H1 (cell line): ENCODE measurements around the gene EPHA7. TPM values are rescaled to one million over a fixed set of nuclear protein-coding genes. Genes with fewer than 3 reads are reported as not detected.
A peak's percentile ranks its signal among the peaks of the same experiment; 100 is the strongest.

ENCODE experiments used
- CTCF ChIA-PET: fragments of 300-600 bp; sonication (Branson Sonifier 250); formaldehyde crosslinking; loops from one replicate; lab custom pipeline; 2021; ENCODE audit not compliant: partially characterized antibody; lab: Charles Lee
- POLR2A ChIA-PET: fragments of 300-600 bp; sonication (Branson Sonifier 250); formaldehyde crosslinking; loops from one replicate; lab custom pipeline; 2021; ENCODE audit warnings: inconsistent platforms; ENCODE audit not compliant: partially characterized antibody; lab: Charles Lee
- DNase-seq, 2 experiments: peaks; one replicate each; pipeline versions ENCODE4 v3.0.0 to v3.0.0-alpha.2; 2010 to 2022; ENCODE audit warnings: low spot score in 2 of 2, low read depth in 1 of 2, mixed read lengths in 1 of 2
- FAIRE-seq: peaks from 2 replicates; lab custom pipeline; 2011; peaks lifted over from hg19 to GRCh38; lab: Jason Lieb, UNC
- H2AFZ ChIP-seq: 2 replicates; pipeline ENCODE4 v1.8.1; 2012; ENCODE audit warnings: low read length, inconsistent platforms
- H2AK5ac ChIP-seq: 2 replicates; pipeline ENCODE4 v1.6.1; 2013; ENCODE audit warnings: low read depth, low read length
- H2BK120ac ChIP-seq: replicated peaks from 2 replicates; pipeline ENCODE3; 2013; ENCODE audit warnings: low read depth, low read length, inconsistent platforms
- H2BK12ac ChIP-seq: 2 replicates; pipeline ENCODE4 v1.6.1; 2013; ENCODE audit warnings: low read depth, low read length
- H2BK15ac ChIP-seq: 2 replicates; pipeline ENCODE4 v1.6.1; 2013; ENCODE audit warnings: low read length
- H2BK20ac ChIP-seq: 2 replicates; pipeline ENCODE4 v1.6.1; 2013; ENCODE audit warnings: low read length
- H2BK5ac ChIP-seq: 2 replicates; pipeline ENCODE4 v1.6.1; 2013; ENCODE audit warnings: low read depth, low read length
- H3K14ac ChIP-seq: 2 replicates; pipeline ENCODE4 v1.6.1; 2013; ENCODE audit warnings: inconsistent platforms; ENCODE audit not compliant: insufficient read length
- H3K18ac ChIP-seq: 2 replicates; pipeline ENCODE4 v1.6.1; 2013; ENCODE audit warnings: low read length; ENCODE audit errors: extremely low read depth
- H3K23ac ChIP-seq: 2 replicates; pipeline ENCODE4 v1.6.1; 2013; ENCODE audit warnings: inconsistent platforms; ENCODE audit not compliant: insufficient read length
- H3K23me2 ChIP-seq: 2 replicates; pipeline ENCODE4 v1.6.1; 2013; ENCODE audit warnings: low read depth, low read length
- H3K27ac ChIP-seq: 2 replicates; pipeline ENCODE4 v1.6.1; 2011; ENCODE audit warnings: low read depth, low read length, inconsistent platforms
- H3K27me3 ChIP-seq, 4 experiments: replicated peaks in 1 of 4; 1 replicate in 1 of 4; 2 replicates in 3 of 4; pipeline versions ENCODE4 v1.6.1 to v1.8.1; 2011 to 2013; ENCODE audit warnings: low read length in 3 of 4, mild to moderate bottlenecking in 3 of 4, inconsistent platforms in 2 of 4, mixed read lengths in 2 of 4, moderate library complexity in 1 of 4; ENCODE audit not compliant: control insufficient read depth in 3 of 4, insufficient read depth in 3 of 4; ENCODE audit errors: extremely low read depth in 1 of 4
- H3K36me3 ChIP-seq, 4 experiments: 2 replicates each; pipeline versions ENCODE4 v1.6.1 to v1.8.1; 2011 to 2013; ENCODE audit warnings: mild to moderate bottlenecking in 4 of 4, low read length in 3 of 4, moderate library complexity in 2 of 4, control low read depth in 1 of 4, inconsistent platforms in 1 of 4; ENCODE audit not compliant: insufficient read depth in 4 of 4, control insufficient read depth in 2 of 4
- H3K4ac ChIP-seq: replicated peaks from 2 replicates; pipeline ENCODE3; 2013; ENCODE audit warnings: low read length, low read depth, mixed read lengths, inconsistent platforms; ENCODE audit not compliant: insufficient read length
- H3K4me1 ChIP-seq, 4 experiments: replicated peaks in 1 of 4; 1 replicate in 1 of 4; 2 replicates in 3 of 4; pipeline versions ENCODE4 v1.6.1 to v1.8.1; 2011 to 2013; ENCODE audit warnings: low read length in 3 of 4, inconsistent platforms in 2 of 4, mixed read lengths in 1 of 4; ENCODE audit not compliant: insufficient read depth in 4 of 4, control insufficient read depth in 3 of 4
- H3K4me2 ChIP-seq, 2 experiments: 2 replicates each; pipeline versions ENCODE4 v1.6.1 to v1.8.1; 2011 to 2013; ENCODE audit warnings: low read depth in 2 of 2, low read length in 2 of 2, control low read depth in 1 of 2, inconsistent platforms in 1 of 2, mild to moderate bottlenecking in 1 of 2; ENCODE audit not compliant: insufficient read depth in 1 of 2
- H3K4me3 ChIP-seq, 4 experiments: fragments of 200-600, 300-600 bp in 1 of 4; sonication (generic), shearing (Covaris generic), sonication (Bioruptor Twin) in 1 of 4; 2 replicates each; pipeline versions ENCODE4 v1.5.1 to v1.8.1; 2011 to 2016; ENCODE audit warnings: low read length in 4 of 4, low read depth in 3 of 4, control low read depth in 2 of 4, inconsistent platforms in 2 of 4, mild to moderate bottlenecking in 2 of 4, mixed read lengths in 1 of 4, moderate library complexity in 1 of 4; ENCODE audit not compliant: insufficient read depth in 2 of 4; ENCODE audit errors: extremely low read depth in 1 of 4
- H3K56ac ChIP-seq: replicated peaks from 2 replicates; pipeline ENCODE3; 2013; ENCODE audit warnings: low read depth, mild to moderate bottlenecking, mixed read lengths, low read length, inconsistent platforms; ENCODE audit not compliant: insufficient read length
- H3K79me1 ChIP-seq: 2 replicates; pipeline ENCODE4 v1.6.1; 2013; ENCODE audit warnings: low read depth, low read length, control low read depth
- H3K79me2 ChIP-seq, 2 experiments: 2 replicates each; pipeline versions ENCODE4 v1.6.1 to v1.8.1; 2012 to 2013; ENCODE audit warnings: low read length in 2 of 2, mild to moderate bottlenecking in 2 of 2, inconsistent platforms in 1 of 2; ENCODE audit not compliant: insufficient read depth in 2 of 2, control insufficient read depth in 1 of 2
- H3K9ac ChIP-seq, 4 experiments: replicated peaks in 1 of 4; 1 replicate in 1 of 4; 2 replicates in 3 of 4; pipeline versions ENCODE4 v1.6.1 to v1.8.1; 2011 to 2013; ENCODE audit warnings: low read depth in 3 of 4, low read length in 3 of 4, control low read depth in 2 of 4, mild to moderate bottlenecking in 2 of 4, moderate library complexity in 2 of 4, inconsistent platforms in 1 of 4; ENCODE audit errors: extremely low read depth in 1 of 4
- H3K9me3 ChIP-seq, 2 experiments: 2 replicates each; pipeline versions ENCODE4 v1.6.1 to v1.8.1; 2012 to 2013; ENCODE audit warnings: mild to moderate bottlenecking in 2 of 2, moderate library complexity in 2 of 2, control low read depth in 1 of 2, inconsistent platforms in 1 of 2, low read depth in 1 of 2, low read length in 1 of 2, mixed read lengths in 1 of 2; ENCODE audit not compliant: insufficient read depth in 2 of 2
- H4K20me1 ChIP-seq, 2 experiments: replicated peaks in 1 of 2; 2 replicates each; pipeline versions ENCODE3 to v1.8.1; 2011 to 2013; ENCODE audit warnings: inconsistent platforms in 2 of 2, low read length in 2 of 2, mild to moderate bottlenecking in 1 of 2; ENCODE audit not compliant: insufficient read depth in 2 of 2, control insufficient read depth in 1 of 2
- H4K5ac ChIP-seq: 2 replicates; pipeline ENCODE4 v1.6.1; 2013; ENCODE audit warnings: low read length, low read depth, mixed read lengths, inconsistent platforms; ENCODE audit not compliant: insufficient read length
- H4K8ac ChIP-seq: 2 replicates; pipeline ENCODE4 v1.8.0; 2013; ENCODE audit warnings: mild to moderate bottlenecking, moderate library complexity, low read length, inconsistent platforms; ENCODE audit not compliant: insufficient read depth; ENCODE audit errors: extremely low read depth
- H4K91ac ChIP-seq: replicated peaks from 2 replicates; pipeline ENCODE3; 2013; ENCODE audit warnings: low read length, mixed read lengths, inconsistent platforms; ENCODE audit not compliant: insufficient read length
- CBX8 ChIP-seq: fragments of 300-800, 300-1000 bp; sonication (generic); IDR thresholded peaks from 2 replicates; pipeline ENCODE4 v1.7.1; 2016; ENCODE audit warnings: low read depth, low read length, borderline replicate concordance
- CHD1 ChIP-seq: IDR thresholded peaks from 2 replicates; pipeline ENCODE4 v1.6.1; 2012; ENCODE audit warnings: low read depth, low read length, improper control_type of control experiment
- CREB1 ChIP-seq: IDR thresholded peaks from 2 replicates; pipeline ENCODE4 v1.6.1; 2012; ENCODE audit warnings: inconsistent platforms
- CTBP2 ChIP-seq: IDR thresholded peaks from 2 replicates; pipeline ENCODE4 v1.7.0; 2011; ENCODE audit warnings: borderline replicate concordance, mild to moderate bottlenecking, moderate library complexity, mixed read lengths, low read length; ENCODE audit not compliant: insufficient read depth, insufficient read length
- HDAC6 ChIP-seq: IDR thresholded peaks from one replicate; pipeline ENCODE4 v1.7.1; 2012; ENCODE audit warnings: low read depth, mild to moderate bottlenecking, inconsistent platforms, low read length, moderate library complexity
- POU5F1 ChIP-seq: IDR thresholded peaks from 2 replicates; pipeline ENCODE4 v1.6.1; 2011; ENCODE audit warnings: low read depth, mild to moderate bottlenecking, low read length, moderate library complexity
- SUZ12 ChIP-seq: fragments of 200-600 bp; sonication (generic); IDR thresholded peaks from 2 replicates; pipeline ENCODE4 v1.6.1; 2012; ENCODE audit warnings: mild to moderate bottlenecking, inconsistent platforms, low read length, moderate library complexity, mixed read lengths
- WGBS, 2 experiments: shearing (Covaris generic) in 1 of 2; methylation state at CpG; one replicate each; pipeline versions ENCODE4 v1.1.6 to v1.1.7; 2013 to 2015; ENCODE audit warnings: low lambda C conversion rate in 2 of 2, mixed read lengths in 2 of 2, inconsistent platforms in 1 of 2, low coverage in 1 of 2, missing lambda C conversion rate in 1 of 2; ENCODE audit not compliant: insufficient replicate concordance in 2 of 2, insufficient coverage in 1 of 2, insufficient read length in 1 of 2; ENCODE audit errors: extremely low coverage in 1 of 2, missing lambda C conversion rate in 1 of 2; 5-methylcytosine and 5-hydroxymethylcytosine counted together
- polyA plus RNA-seq, 7 experiments: library from polyadenylated mRNA; depleted of rRNA in 3 of 7; stranded (reverse) in 5 of 7; unstranded in 2 of 7; fragments of >200 nt in 5 of 7; fragments of 200-250 nt in 2 of 7; gene quantifications; 1 replicate in 5 of 7; 2 replicates in 1 of 7; 4 replicates in 1 of 7; pipeline versions ENCODE4 v1.2.1 to v1.2.3, GENCODE V29; 2011 to 2013; ENCODE audit warnings: missing spikeins in 2 of 7, mixed read lengths in 2 of 7
- total RNA-seq: library from RNA; stranded (reverse); fragmentation: NEBNext Ultra II Directional; extraction: Animal tissue kit (Norgen Biotek cat#: 25700); gene quantifications from 2 replicates; pipeline ENCODE4 v1.2.1, GENCODE V29; 2021
- TF ChIP-seq, protein P1 (sequence below), 3 experiments: IDR thresholded peaks; 1 replicate in 2 of 3; 2 replicates in 1 of 3; pipeline versions ENCODE4 v1.5.1 to v1.6.1; 2011; ENCODE audit warnings: low read length in 3 of 3, mild to moderate bottlenecking in 3 of 3, inconsistent platforms in 2 of 3, low read depth in 1 of 3, moderate library complexity in 1 of 3; ENCODE audit not compliant: insufficient read depth in 1 of 3; ENCODE audit errors: control extremely low read depth in 1 of 3

EPHA7 gene
- total and polyA plus RNA-seq, 2 of the 8 experiments (the other 6 are each of a cell fraction or from before 2014, with no cell fraction given): 1.3 to 6.8 TPM

DNA sequence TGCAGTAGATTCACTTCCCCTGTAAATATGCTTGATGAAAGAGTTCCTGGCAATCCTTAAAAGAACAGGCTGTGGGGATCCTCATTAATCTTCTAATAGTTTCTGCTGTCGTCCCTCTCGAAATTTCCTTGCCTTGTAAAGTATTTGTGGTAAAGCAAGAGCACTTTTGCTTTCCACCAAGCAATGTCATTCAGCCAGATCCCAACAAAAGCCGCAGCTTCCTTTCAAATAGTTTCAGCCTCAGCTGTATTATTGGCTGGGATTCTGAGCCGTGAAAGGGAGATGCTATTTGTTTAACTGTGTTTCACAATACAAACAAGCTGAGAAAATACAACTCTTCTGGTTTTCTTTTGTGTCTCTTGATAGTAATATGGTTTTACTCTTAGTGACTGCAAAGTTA is 48.9 kb upstream of the EPHA7 start:
- Histone ChIP-seq H3K14ac (no peak overlapping the region), H3K79me2 (no peaks in the 10 kb centered on the region), H2BK120ac (no peak overlapping the region), H4K8ac (no peak overlapping the region), H3K4ac (no peak overlapping the region), H2AFZ (peak overlapping the region; percentile 3; the same call in 1 of the 2 replicates), H3K9ac (no peak overlapping the region), H3K23ac (no peak overlapping the region), H3K79me1 (no peaks in the 10 kb centered on the region), H4K5ac (no peak overlapping the region), H2BK5ac (no peak overlapping the region), H3K23me2 (no peaks in the 10 kb centered on the region), H4K91ac (no peak overlapping the region), H2BK20ac (no peak overlapping the region), H3K4me1 (peaks cover 0 to 3% (median 0%) of the 10 kb centered on the region in 4 experiments; a peak in 1 of 7 replicates), H3K4me2 (no peak overlapping the region), H3K56ac (no peak overlapping the region), H3K27ac (no peak overlapping the region), H3K18ac (no peak overlapping the region), H3K36me3 (no peaks in the 10 kb centered on the region), H2BK12ac (no peak overlapping the region), H3K27me3 (peaks cover 0 to 2% (median 0%) of the 10 kb centered on the region in 4 experiments; a peak in 1 of 7 replicates), H3K4me3 (no peak overlapping the region), H2BK15ac (no peak overlapping the region), H4K20me1 (no peaks in the 10 kb centered on the region), H2AK5ac (no peak overlapping the region), H3K9me3 (no peaks in the 10 kb centered on the region)
- POLR2A ChIA-PET: no interaction called here
- DNase-seq: peak in 1 of 2 experiments; percentile 3
- CTCF ChIA-PET: no interaction called here
- TF ChIP-seq CREB1 (no peak), CHD1 (no peak), CBX8 (no peak), POU5F1 (no peak), HDAC6 (no peak), CTBP2 (no peak), SUZ12 (no peak)
- TF ChIP-seq, protein P1, sequence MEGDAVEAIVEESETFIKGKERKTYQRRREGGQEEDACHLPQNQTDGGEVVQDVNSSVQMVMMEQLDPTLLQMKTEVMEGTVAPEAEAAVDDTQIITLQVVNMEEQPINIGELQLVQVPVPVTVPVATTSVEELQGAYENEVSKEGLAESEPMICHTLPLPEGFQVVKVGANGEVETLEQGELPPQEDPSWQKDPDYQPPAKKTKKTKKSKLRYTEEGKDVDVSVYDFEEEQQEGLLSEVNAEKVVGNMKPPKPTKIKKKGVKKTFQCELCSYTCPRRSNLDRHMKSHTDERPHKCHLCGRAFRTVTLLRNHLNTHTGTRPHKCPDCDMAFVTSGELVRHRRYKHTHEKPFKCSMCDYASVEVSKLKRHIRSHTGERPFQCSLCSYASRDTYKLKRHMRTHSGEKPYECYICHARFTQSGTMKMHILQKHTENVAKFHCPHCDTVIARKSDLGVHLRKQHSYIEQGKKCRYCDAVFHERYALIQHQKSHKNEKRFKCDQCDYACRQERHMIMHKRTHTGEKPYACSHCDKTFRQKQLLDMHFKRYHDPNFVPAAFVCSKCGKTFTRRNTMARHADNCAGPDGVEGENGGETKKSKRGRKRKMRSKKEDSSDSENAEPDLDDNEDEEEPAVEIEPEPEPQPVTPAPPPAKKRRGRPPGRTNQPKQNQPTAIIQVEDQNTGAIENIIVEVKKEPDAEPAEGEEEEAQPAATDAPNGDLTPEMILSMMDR (IDR thresholded peaks at IDR 0.05; ENCODE audit: control extremely low read depth in 1 of 3, insufficient read depth in 1 of 3, low read depth in 1 of 3, low read length in 3 of 3): no peak
- WGBS, 2 experiments: 46% methylated on average over 4 of the region's 4 CpGs; no CpG with 5 or more reads in 1 of the 2 experiments
- peak; percentile 91 for FAIRE-seq
